ENCODE measurements around the gene COL19A1. TPM values are rescaled to one million over a fixed set of nuclear protein-coding genes. Genes with fewer than 3 reads are reported as not detected.

COL19A1 gene
- total RNA-seq, 1 experiment from 2014 or later: not detected

GRCh38 chr6:70257768-70258273 lies 391.5 kb downstream of the COL19A1 start:
- no peaks in the 10 kb centered on the region for H3K36me3 Mint-ChIP-seq (ENCODE audit: insufficient read depth, unreplicated experiment)
- ChIA-PET CTCF (interaction anchor here (0.6 kb wide), 1 partner anchor 360 kb away, joined by 3 read pairs; no protein-coding TSS in a partner anchor), POLR2A (interaction anchor here (0.6 kb wide), 1 partner anchor 17 kb away, joined by 3 read pairs; no protein-coding TSS in a partner anchor)
- no peaks in the 10 kb centered on the region for H3K4me1 Mint-ChIP-seq (ENCODE audit: insufficient read depth, unreplicated experiment)
- H3K27ac Mint-ChIP-seq (ENCODE audit: low read depth, unreplicated experiment): no peak overlapping the region
- peaks cover 92% of the 10 kb centered on the region for H3K27me3 Mint-ChIP-seq (ENCODE audit: insufficient read depth, unreplicated experiment)
- H3K9me3 Mint-ChIP-seq (ENCODE audit: unreplicated experiment): no peaks in the 10 kb centered on the region
- H3K4me3 Mint-ChIP-seq (ENCODE audit: unreplicated experiment): no peak overlapping the region
- intact Hi-C loops (cut with micrococcal nuclease): no loop called here
- TF ChIP-seq CTCF (IDR thresholded peaks at IDR 0.05; ENCODE audit: unreplicated experiment): no peak
- no TSS peak for BruUV-seq (replicated peaks)
- no peak for DNase-seq (ENCODE audit: unreplicated experiment)

DNA sequence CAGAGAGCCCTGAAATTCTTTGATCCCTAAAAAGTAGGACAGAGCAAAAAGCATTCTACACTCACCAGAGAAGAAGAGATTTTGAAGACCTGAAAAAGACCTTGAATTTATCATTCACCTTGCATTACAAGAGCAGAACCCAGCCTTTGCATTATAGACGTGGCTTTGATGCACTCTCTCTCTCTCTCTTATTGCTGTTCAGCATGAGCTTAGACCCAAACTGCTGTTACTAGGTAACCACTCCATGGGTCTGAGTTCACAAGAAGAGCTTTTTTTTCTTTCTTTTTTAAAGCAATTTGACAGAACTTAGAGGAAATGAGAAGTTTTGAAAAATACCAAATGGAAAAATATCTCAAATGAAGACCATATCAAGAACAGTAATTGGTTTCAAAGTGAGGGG lies 392.1 kb downstream of the COL19A1 start:
- no peak for DNase-seq (ENCODE audit: unreplicated experiment)
- no peaks in the 10 kb centered on the region for H3K9me3 Mint-ChIP-seq (ENCODE audit: unreplicated experiment)
- POLR2A ChIA-PET: no interaction called here
- intact Hi-C loops (cut with micrococcal nuclease): no loop called here
- no peaks in the 10 kb centered on the region for H3K4me1 Mint-ChIP-seq (ENCODE audit: insufficient read depth, unreplicated experiment)
- no peaks in the 10 kb centered on the region for H3K36me3 Mint-ChIP-seq (ENCODE audit: insufficient read depth, unreplicated experiment)
- H3K27me3 Mint-ChIP-seq (ENCODE audit: insufficient read depth, unreplicated experiment): peaks cover 92% of the 10 kb centered on the region
- CTCF ChIA-PET: no interaction called here
- no peak for TF ChIP-seq CTCF (IDR thresholded peaks at IDR 0.05; ENCODE audit: unreplicated experiment)
- H3K4me3 Mint-ChIP-seq (ENCODE audit: unreplicated experiment): no peak overlapping the region
- no peak overlapping the region for H3K27ac Mint-ChIP-seq (ENCODE audit: low read depth, unreplicated experiment)
- no TSS peak for BruUV-seq (replicated peaks)

Other genes starting within 250 kb of the COL19A1 start
- 18.1 and 20.7 TPM in 2 replicates for gene LMBRD1, start 69.5 kb upstream of the COL19A1 start, total RNA-seq (2022)